NB4 (cell line): ENCODE results near the gene ZNF790.
A peak's percentile ranks its signal among the peaks of the same experiment; 100 is the strongest.

ENCODE experiments used
- DNase-seq: peaks from one replicate; pipeline ENCODE4 v3.0.0; 2010; ENCODE audit warnings: low read depth
- H3K4me3 ChIP-seq: one replicate; pipeline ENCODE4 v1.5.1; 2011; ENCODE audit warnings: mild to moderate bottlenecking, low read depth, low read length, moderate library complexity
- CTCF ChIP-seq: IDR thresholded peaks from one replicate; pipeline ENCODE4 v1.5.1; 2012; ENCODE audit warnings: low read depth, low read length
- MAX ChIP-seq: IDR thresholded peaks from 2 replicates; pipeline ENCODE4 v1.6.1; 2011; ENCODE audit warnings: low read depth, low read length
- MYC ChIP-seq: IDR thresholded peaks from 2 replicates; pipeline ENCODE4 v1.6.1; 2011; ENCODE audit warnings: low read depth, low read length
- POLR2A ChIP-seq: IDR thresholded peaks from 2 replicates; pipeline ENCODE4 v1.6.1; 2011; ENCODE audit warnings: mild to moderate bottlenecking; ENCODE audit not compliant: insufficient read length; ENCODE audit errors: extremely low read depth

The ZNF790 gene

GRCh38 chr19:36773223-36773579, 65.0 kb downstream of the ZNF790 start:
- no peak for DNase-seq
- no peak for TF ChIP-seq POLR2A
- TF ChIP-seq MAX = no peak
- no peak for TF ChIP-seq CTCF
- TF ChIP-seq MYC = no peak
- H3K4me3 ChIP-seq = peak overlapping the region; percentile 94

- TF ChIP-seq MAX (peak; percentile 39; the same call in 1 of the 2 replicates), MYC (peak; percentile 48), POLR2A (peak; percentile 46), CTCF (no peak)
- peak; percentile 91 for DNase-seq
These were observed 65.6 kb downstream of the ZNF790 start, which contains the start of gene ZNF850 for GRCh38 chr19:36772311-36773222. Gene ZNF850, minus strand, starts transcription at chr19:36772807. Its CDS starts 10,201 bp downstream, at chr19:36762606.

GRCh38 chr19:36771261-36772231, 66.6 kb downstream of the ZNF790 start:
- TF ChIP-seq MAX = no peak
- TF ChIP-seq MYC = no peak
- TF ChIP-seq CTCF = no peak
- TF ChIP-seq POLR2A = no peak
- peak; percentile 69 for DNase-seq
- H3K4me3 ChIP-seq = peak overlapping the region; percentile 94

More at GRCh38 chr19:36772311-36773222, 65.6 kb downstream of the ZNF790 start, which contains the start of gene ZNF850:
- H3K4me3 ChIP-seq = peak within 1 kb of the TSS; percentile 94
